ENCODE data around the gene ADARB2. TPM values are rescaled to one million over a fixed set of nuclear protein-coding genes. Genes with fewer than 3 reads are reported as not detected.
A peak's percentile ranks its signal among the peaks of the same experiment; 100 is the strongest.

The ADARB2 gene
- total RNA-seq, 1 donor from 2014 or later: 38.7 TPM

DNA sequence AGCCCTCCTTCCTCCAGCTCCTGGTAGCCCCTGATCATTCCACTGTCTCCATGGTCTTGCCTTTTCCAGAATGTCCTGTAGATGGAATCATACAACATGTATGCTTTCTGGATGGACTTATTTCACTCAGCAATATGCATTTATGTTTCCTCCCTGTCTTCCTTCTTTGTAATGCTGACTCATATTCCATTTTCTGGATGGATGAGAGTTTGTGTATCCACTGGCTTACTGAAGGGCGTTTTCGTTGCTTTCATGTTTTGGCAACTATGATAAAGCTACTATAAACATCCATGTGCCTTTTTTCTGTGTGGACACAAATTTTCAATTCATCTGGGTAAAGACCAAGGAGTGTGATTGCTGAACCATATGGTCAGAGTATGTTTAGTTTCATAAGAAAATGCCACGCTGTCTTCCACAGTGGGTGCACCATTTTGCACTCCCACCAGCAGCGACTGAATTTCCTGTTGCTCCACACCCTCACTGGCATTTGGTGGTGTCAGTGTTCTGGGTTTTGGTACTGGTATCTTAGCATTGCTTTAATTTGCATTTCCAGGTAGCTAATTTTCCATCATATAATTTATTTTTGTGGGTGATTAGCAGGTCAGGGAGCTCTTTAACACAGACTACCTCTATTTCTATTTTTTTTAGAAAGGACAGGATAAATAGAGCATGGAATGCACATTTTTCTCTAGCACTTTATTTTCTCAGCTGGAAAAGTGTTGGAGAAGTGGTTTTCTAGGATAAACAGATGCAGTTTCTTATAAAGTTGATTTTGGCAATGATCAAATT is 429.0 kb downstream of the ADARB2 start:
- peak overlapping the region; percentile 89 for H3K27ac Mint-ChIP-seq (ENCODE audit: unreplicated experiment)
- H3K27me3 Mint-ChIP-seq (ENCODE audit: unreplicated experiment): no peaks in the 10 kb centered on the region
- H3K9me3 Mint-ChIP-seq (ENCODE audit: unreplicated experiment): no peaks in the 10 kb centered on the region

DNA sequence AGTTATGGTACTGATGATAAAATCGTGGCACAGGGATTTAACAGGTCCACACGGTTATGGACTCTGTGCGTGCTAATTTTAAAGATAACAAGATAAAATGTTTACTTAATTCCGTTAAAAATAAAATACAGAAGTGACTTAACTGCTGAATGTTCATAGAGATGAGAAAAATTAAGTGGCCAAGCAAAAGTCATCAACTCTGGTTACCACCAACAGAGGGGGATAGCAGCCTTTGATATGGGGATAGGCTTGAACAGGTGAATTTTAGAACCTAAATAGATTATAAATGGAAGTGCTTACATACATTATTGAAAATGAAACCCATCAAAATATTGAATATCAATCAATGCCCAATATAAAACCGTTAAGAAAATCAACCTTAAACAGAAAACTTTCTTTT is 436.2 kb downstream of the ADARB2 start:
- Mint-ChIP-seq H3K4me1 (ENCODE audit: unreplicated experiment) (peaks cover 17% of the 10 kb centered on the region), H3K27me3 (ENCODE audit: unreplicated experiment) (no peaks in the 10 kb centered on the region), H3K36me3 (ENCODE audit: unreplicated experiment) (peaks cover 5% of the 10 kb centered on the region), H3K9me3 (ENCODE audit: unreplicated experiment) (no peaks in the 10 kb centered on the region), H3K27ac (ENCODE audit: unreplicated experiment) (no peak overlapping the region), H3K4me3 (ENCODE audit: unreplicated experiment) (no peak overlapping the region)
- no peak for DNase-seq (ENCODE audit: extremely low spot score, unreplicated experiment)
- TF ChIP-seq, protein P1, sequence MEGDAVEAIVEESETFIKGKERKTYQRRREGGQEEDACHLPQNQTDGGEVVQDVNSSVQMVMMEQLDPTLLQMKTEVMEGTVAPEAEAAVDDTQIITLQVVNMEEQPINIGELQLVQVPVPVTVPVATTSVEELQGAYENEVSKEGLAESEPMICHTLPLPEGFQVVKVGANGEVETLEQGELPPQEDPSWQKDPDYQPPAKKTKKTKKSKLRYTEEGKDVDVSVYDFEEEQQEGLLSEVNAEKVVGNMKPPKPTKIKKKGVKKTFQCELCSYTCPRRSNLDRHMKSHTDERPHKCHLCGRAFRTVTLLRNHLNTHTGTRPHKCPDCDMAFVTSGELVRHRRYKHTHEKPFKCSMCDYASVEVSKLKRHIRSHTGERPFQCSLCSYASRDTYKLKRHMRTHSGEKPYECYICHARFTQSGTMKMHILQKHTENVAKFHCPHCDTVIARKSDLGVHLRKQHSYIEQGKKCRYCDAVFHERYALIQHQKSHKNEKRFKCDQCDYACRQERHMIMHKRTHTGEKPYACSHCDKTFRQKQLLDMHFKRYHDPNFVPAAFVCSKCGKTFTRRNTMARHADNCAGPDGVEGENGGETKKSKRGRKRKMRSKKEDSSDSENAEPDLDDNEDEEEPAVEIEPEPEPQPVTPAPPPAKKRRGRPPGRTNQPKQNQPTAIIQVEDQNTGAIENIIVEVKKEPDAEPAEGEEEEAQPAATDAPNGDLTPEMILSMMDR (IDR thresholded peaks at IDR 0.05): peak; percentile 33

More for the DNA sequence above, 429.0 kb downstream of the ADARB2 start:
- DNase-seq (ENCODE audit: extremely low spot score, unreplicated experiment): peak; percentile 75
- Mint-ChIP-seq H3K4me1 (ENCODE audit: unreplicated experiment) (peaks cover 39% of the 10 kb centered on the region), H3K36me3 (ENCODE audit: unreplicated experiment) (peaks cover 2% of the 10 kb centered on the region), H3K4me3 (ENCODE audit: unreplicated experiment) (peak overlapping the region; percentile 20)
- TF ChIP-seq, protein P1 (IDR thresholded peaks at IDR 0.05): peak; percentile 47

DNA sequence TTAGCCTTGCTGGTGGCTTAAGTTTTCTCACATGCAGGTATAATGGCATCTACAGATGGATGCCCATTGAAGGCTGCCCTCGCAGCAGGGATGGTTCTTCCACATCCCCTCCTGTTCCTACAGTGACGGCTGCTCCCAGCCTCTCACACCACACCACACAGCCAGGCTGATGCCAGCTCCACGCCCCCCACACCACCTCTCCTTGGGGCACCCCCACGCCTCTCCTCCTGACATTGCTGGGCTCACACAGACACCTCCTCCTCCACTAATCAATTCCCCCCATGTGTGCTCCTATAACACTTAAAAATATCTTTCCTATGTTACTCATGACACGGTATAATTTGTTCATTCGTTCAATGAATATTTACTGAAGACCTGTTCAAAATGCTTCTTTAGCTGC is 437.1 kb downstream of the ADARB2 start:
- Mint-ChIP-seq H3K4me3 (ENCODE audit: unreplicated experiment) (no peak overlapping the region), H3K27ac (ENCODE audit: unreplicated experiment) (no peak overlapping the region), H3K9me3 (ENCODE audit: unreplicated experiment) (no peaks in the 10 kb centered on the region), H3K27me3 (ENCODE audit: unreplicated experiment) (no peaks in the 10 kb centered on the region), H3K36me3 (ENCODE audit: unreplicated experiment) (peaks cover 5% of the 10 kb centered on the region), H3K4me1 (ENCODE audit: unreplicated experiment) (peaks cover 21% of the 10 kb centered on the region)
- DNase-seq (ENCODE audit: extremely low spot score, unreplicated experiment): peak; percentile 25
- TF ChIP-seq, protein P1 (IDR thresholded peaks at IDR 0.05): no peak

DNA sequence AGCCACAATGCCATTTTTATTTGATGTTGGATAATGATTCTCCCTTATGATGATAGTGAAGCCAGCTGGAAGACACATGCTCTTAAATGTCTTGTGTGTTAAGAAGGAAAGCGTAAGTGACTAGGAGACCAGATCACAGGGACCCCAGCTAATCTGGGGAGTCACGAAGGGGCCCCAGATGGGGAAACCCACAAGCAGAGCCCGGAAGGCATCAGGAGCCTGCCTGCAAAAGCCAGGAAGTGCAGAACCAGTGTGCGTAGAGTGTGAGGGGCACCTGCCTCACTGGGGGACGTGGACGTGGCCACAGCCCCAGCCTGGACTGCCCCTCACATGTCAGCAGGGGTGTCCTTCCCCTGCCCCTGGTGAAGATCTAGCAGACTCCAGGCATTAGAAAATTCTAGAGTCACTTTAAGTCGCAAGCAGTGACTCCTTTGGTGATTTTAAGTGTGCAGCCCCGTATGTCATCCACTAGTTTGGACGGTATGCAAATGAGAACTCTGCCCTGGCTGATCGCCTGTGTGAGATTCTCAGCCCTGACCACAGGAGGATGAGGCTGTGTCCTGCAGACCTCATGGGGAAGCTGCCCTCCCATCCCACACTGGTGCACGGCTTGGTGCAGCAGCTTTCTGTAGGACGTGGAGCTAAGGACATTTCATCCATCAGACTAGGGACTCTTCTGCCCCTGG is 438.1 kb downstream of the ADARB2 start:
- TF ChIP-seq, protein P1 (IDR thresholded peaks at IDR 0.05): no peak
- Mint-ChIP-seq H3K4me3 (ENCODE audit: unreplicated experiment) (no peak overlapping the region), H3K27me3 (ENCODE audit: unreplicated experiment) (no peaks in the 10 kb centered on the region), H3K4me1 (ENCODE audit: unreplicated experiment) (peaks cover 27% of the 10 kb centered on the region), H3K9me3 (ENCODE audit: unreplicated experiment) (no peaks in the 10 kb centered on the region), H3K27ac (ENCODE audit: unreplicated experiment) (no peak overlapping the region), H3K36me3 (ENCODE audit: unreplicated experiment) (peaks cover 5% of the 10 kb centered on the region)
- peak; percentile 62 for DNase-seq (ENCODE audit: extremely low spot score, unreplicated experiment)
